ENCODE measurements around the gene CEP44.
A peak's percentile ranks its signal among the peaks of the same experiment; 100 is the strongest.

GRCh38 chr4:174318829-174319764 lies 35.4 kb downstream of the CEP44 start:
- TF ChIP-seq REST (IDR thresholded peaks at IDR 0.05; ENCODE audit: low read depth) (no peak), EZH2phosphoT487 (IDR thresholded peaks at IDR 0.05; ENCODE audit: borderline replicate concordance) (no peak), CTCF (IDR thresholded peaks at IDR 0.05 in 2 of 3, conservative IDR thresholded peaks at IDR 0.05 in 1 of 3; ENCODE audit: borderline replicate concordance in 1 of 3, insufficient read depth in 1 of 3, low read depth in 2 of 3, low read length in 2 of 3) (peak; percentile 51 to 77 (median 51); a peak in 4 of 6 replicates), EZH2 (IDR thresholded peaks at IDR 0.05) (no peak), SP1 (IDR thresholded peaks at IDR 0.05; ENCODE audit: low read depth) (no peak)
